Measurements from ENCODE around the gene BAG1. TPM values are rescaled to one million over a fixed set of nuclear protein-coding genes. Genes with fewer than 3 reads are reported as not detected.

Gene BAG1
- total and polyA plus RNA-seq, 2 of the 13 experiments (the other 11 are each of a cell fraction or from before 2014, with no cell fraction given) = 23.1 to 59.5 TPM

DNA sequence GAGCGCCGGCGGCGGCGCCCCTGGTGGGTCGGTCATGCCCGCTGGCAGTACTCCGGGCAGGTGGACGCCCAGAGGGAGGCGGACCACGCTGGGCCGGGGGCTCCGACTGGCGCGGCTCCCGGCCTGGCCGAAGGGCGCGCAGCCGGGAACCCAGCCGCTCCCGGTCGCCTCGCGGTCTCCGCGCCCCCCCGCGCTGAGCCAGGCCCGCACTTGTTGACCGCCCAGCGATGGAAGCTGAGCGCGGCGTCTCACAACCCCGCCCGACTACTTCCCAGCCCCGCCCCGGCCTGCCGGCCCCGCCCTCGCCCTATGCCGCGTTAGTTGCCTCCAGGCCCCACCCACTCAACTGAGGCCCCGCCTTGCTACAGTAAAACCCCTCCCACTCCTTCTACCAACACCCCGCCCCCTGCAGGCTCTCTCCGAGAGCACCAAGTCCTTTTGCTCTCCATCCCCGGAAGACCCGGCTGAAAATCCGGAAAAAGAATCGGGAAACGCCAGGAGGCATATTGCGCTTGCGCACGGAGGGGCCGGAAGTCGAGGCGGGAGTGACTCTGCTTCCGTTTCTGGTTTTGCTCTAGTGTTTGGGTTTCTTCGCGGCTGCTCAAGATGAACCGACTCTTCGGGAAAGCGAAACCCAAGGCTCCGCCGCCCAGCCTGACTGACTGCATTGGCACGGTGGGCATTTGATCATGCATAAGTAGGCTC lies at the start of gene BAG1, which contains the start of gene CHMP5 (continued):
- TF ChIP-seq MATR3 (CRISPR knock-in tag; IDR thresholded peaks at IDR 0.05) = no peak
- no peak for TF ChIP-seq KDM6A (CRISPR knock-in tag; IDR thresholded peaks at IDR 0.05; ENCODE audit: low read depth)
- TF ChIP-seq GTF2F1 (IDR thresholded peaks at IDR 0.05; ENCODE audit: low read length) = no peak
- TF ChIP-seq, protein P1, sequence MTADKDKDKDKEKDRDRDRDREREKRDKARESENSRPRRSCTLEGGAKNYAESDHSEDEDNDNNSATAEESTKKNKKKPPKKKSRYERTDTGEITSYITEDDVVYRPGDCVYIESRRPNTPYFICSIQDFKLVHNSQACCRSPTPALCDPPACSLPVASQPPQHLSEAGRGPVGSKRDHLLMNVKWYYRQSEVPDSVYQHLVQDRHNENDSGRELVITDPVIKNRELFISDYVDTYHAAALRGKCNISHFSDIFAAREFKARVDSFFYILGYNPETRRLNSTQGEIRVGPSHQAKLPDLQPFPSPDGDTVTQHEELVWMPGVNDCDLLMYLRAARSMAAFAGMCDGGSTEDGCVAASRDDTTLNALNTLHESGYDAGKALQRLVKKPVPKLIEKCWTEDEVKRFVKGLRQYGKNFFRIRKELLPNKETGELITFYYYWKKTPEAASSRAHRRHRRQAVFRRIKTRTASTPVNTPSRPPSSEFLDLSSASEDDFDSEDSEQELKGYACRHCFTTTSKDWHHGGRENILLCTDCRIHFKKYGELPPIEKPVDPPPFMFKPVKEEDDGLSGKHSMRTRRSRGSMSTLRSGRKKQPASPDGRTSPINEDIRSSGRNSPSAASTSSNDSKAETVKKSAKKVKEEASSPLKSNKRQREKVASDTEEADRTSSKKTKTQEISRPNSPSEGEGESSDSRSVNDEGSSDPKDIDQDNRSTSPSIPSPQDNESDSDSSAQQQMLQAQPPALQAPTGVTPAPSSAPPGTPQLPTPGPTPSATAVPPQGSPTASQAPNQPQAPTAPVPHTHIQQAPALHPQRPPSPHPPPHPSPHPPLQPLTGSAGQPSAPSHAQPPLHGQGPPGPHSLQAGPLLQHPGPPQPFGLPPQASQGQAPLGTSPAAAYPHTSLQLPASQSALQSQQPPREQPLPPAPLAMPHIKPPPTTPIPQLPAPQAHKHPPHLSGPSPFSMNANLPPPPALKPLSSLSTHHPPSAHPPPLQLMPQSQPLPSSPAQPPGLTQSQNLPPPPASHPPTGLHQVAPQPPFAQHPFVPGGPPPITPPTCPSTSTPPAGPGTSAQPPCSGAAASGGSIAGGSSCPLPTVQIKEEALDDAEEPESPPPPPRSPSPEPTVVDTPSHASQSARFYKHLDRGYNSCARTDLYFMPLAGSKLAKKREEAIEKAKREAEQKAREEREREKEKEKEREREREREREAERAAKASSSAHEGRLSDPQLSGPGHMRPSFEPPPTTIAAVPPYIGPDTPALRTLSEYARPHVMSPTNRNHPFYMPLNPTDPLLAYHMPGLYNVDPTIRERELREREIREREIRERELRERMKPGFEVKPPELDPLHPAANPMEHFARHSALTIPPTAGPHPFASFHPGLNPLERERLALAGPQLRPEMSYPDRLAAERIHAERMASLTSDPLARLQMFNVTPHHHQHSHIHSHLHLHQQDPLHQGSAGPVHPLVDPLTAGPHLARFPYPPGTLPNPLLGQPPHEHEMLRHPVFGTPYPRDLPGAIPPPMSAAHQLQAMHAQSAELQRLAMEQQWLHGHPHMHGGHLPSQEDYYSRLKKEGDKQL (CRISPR knock-in tag; IDR thresholded peaks at IDR 0.05; ENCODE audit: low read depth) = no peak
- TF ChIP-seq, protein P2, sequence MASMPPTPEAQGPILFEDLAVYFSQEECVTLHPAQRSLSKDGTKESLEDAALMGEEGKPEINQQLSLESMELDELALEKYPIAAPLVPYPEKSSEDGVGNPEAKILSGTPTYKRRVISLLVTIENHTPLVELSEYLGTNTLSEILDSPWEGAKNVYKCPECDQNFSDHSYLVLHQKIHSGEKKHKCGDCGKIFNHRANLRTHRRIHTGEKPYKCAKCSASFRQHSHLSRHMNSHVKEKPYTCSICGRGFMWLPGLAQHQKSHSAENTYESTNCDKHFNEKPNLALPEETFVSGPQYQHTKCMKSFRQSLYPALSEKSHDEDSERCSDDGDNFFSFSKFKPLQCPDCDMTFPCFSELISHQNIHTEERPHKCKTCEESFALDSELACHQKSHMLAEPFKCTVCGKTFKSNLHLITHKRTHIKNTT (CRISPR knock-in tag; IDR thresholded peaks at IDR 0.05) = no peak
- no peak for TF ChIP-seq ZNF343 (CRISPR knock-in tag; IDR thresholded peaks at IDR 0.05)
- no peak for TF ChIP-seq RFXANK (CRISPR knock-in tag; IDR thresholded peaks at IDR 0.05)
- no peak for TF ChIP-seq NFE2L2 (IDR thresholded peaks at IDR 0.05; ENCODE audit: low read length)
- TF ChIP-seq, protein P3, sequence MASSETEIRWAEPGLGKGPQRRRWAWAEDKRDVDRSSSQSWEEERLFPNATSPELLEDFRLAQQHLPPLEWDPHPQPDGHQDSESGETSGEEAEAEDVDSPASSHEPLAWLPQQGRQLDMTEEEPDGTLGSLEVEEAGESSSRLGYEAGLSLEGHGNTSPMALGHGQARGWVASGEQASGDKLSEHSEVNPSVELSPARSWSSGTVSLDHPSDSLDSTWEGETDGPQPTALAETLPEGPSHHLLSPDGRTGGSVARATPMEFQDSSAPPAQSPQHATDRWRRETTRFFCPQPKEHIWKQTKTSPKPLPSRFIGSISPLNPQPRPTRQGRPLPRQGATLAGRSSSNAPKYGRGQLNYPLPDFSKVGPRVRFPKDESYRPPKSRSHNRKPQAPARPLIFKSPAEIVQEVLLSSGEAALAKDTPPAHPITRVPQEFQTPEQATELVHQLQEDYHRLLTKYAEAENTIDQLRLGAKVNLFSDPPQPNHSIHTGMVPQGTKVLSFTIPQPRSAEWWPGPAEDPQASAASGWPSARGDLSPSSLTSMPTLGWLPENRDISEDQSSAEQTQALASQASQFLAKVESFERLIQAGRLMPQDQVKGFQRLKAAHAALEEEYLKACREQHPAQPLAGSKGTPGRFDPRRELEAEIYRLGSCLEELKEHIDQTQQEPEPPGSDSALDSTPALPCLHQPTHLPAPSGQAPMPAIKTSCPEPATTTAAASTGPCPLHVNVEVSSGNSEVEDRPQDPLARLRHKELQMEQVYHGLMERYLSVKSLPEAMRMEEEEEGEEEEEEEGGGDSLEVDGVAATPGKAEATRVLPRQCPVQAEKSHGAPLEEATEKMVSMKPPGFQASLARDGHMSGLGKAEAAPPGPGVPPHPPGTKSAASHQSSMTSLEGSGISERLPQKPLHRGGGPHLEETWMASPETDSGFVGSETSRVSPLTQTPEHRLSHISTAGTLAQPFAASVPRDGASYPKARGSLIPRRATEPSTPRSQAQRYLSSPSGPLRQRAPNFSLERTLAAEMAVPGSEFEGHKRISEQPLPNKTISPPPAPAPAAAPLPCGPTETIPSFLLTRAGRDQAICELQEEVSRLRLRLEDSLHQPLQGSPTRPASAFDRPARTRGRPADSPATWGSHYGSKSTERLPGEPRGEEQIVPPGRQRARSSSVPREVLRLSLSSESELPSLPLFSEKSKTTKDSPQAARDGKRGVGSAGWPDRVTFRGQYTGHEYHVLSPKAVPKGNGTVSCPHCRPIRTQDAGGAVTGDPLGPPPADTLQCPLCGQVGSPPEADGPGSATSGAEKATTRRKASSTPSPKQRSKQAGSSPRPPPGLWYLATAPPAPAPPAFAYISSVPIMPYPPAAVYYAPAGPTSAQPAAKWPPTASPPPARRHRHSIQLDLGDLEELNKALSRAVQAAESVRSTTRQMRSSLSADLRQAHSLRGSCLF (CRISPR knock-in tag; IDR thresholded peaks at IDR 0.05; ENCODE audit: borderline replicate concordance) = no peak
- TF ChIP-seq ARNTL (CRISPR knock-in tag; IDR thresholded peaks at IDR 0.05) = no peak
- TF ChIP-seq, protein P4, sequence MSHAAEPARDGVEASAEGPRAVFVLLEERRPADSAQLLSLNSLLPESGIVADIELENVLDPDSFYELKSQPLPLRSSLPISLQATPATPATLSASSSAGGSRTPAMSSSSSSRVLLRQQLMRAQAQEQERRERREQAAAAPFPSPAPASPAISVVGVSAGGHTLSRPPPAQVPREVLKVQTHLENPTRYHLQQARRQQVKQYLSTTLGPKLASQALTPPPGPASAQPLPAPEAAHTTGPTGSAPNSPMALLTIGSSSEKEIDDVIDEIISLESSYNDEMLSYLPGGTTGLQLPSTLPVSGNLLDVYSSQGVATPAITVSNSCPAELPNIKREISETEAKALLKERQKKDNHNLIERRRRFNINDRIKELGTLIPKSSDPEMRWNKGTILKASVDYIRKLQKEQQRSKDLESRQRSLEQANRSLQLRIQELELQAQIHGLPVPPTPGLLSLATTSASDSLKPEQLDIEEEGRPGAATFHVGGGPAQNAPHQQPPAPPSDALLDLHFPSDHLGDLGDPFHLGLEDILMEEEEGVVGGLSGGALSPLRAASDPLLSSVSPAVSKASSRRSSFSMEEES (CRISPR knock-in tag; IDR thresholded peaks at IDR 0.05) = no peak
- no peak for TF ChIP-seq ZNF703 (CRISPR knock-in tag; IDR thresholded peaks at IDR 0.05; ENCODE audit: borderline replicate concordance)
- TF ChIP-seq GTF3A (CRISPR knock-in tag; conservative IDR thresholded peaks at IDR 0.05) = no peak
- TF ChIP-seq, protein P5, sequence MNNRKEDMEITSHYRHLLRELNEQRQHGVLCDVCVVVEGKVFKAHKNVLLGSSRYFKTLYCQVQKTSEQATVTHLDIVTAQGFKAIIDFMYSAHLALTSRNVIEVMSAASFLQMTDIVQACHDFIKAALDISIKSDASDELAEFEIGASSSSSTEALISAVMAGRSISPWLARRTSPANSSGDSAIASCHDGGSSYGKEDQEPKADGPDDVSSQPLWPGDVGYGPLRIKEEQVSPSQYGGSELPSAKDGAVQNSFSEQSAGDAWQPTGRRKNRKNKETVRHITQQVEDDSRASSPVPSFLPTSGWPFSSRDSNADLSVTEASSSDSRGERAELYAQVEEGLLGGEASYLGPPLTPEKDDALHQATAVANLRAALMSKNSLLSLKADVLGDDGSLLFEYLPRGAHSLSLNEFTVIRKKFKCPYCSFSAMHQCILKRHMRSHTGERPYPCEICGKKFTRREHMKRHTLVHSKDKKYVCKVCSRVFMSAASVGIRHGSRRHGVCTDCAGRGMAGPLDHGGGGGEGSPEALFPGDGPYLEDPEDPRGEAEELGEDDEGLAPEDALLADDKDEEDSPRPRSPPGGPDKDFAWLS (CRISPR knock-in tag; IDR thresholded peaks at IDR 0.05; ENCODE audit: borderline replicate concordance) = no peak
- no peak for TF ChIP-seq TCF7 (IDR thresholded peaks at IDR 0.05; ENCODE audit: low read depth)

All from HepG2 (cell line).